GM19099 (cell line): ENCODE results near the gene GALNT4.

ENCODE experiments used
- POLR2A ChIP-seq: IDR thresholded peaks from 3 replicates; pipeline ENCODE4 v1.6.1; 2011; ENCODE audit warnings: low read depth; ENCODE audit not compliant: insufficient read length; ENCODE audit errors: extremely low read depth

Gene GALNT4

DNA sequence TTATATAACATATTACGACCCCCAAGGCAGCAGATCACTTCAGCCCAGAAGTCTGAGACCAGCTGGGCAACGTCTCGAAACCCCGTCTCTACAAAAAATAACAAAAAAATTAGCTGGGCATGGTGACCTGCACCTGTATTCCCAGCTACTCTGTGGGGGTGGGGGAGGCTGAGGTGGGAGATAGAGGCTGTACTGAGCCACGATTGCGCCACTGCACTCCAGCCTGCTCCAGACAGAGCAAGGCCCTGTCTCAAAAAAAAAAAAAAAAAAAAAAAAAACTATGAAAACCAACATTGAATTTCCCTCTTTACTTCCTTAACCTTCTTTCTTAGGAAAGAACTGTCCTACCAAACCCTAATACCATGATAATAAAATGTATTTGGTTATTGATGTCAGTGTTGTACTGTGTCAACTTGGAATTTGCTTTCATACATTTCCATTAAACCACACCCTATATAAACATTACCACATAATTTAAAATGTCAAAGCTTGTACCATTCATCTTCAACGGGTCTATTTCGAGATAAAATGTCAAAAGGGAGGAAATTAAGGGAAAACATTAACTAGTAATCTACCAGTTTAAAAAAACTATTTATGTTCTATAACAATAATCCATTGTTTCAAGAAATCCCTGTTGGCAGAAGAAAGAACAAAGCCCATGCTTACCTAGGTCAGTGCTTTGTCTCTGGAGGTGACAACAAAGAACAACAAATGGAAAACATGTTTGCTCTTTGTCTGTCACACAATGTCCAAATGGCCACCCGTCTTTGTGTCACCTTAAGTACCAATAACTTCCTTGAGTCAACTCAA lies 17.4 kb downstream of the GALNT4 start:
- no peak for TF ChIP-seq POLR2A

DNA sequence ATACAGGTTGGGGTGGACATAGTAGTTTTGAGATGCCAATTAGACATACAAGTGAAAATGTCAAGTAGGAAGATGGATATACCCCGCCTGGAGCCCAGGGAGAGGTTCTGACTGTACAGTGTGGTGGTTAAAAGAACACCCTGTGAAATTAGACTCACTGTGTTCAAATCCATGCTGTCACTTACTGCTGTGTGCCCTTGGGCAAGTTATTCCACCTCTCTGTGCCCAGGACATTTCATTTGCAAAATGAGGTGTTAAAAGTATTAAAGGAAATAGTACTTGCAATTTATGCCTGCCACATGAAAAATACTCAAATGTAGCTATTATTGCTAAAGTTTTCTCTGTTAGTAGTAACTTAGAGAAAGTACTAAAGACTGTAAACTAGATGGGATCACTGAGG lies 18.5 kb downstream of the GALNT4 start:
- TF ChIP-seq POLR2A, result no peak

DNA sequence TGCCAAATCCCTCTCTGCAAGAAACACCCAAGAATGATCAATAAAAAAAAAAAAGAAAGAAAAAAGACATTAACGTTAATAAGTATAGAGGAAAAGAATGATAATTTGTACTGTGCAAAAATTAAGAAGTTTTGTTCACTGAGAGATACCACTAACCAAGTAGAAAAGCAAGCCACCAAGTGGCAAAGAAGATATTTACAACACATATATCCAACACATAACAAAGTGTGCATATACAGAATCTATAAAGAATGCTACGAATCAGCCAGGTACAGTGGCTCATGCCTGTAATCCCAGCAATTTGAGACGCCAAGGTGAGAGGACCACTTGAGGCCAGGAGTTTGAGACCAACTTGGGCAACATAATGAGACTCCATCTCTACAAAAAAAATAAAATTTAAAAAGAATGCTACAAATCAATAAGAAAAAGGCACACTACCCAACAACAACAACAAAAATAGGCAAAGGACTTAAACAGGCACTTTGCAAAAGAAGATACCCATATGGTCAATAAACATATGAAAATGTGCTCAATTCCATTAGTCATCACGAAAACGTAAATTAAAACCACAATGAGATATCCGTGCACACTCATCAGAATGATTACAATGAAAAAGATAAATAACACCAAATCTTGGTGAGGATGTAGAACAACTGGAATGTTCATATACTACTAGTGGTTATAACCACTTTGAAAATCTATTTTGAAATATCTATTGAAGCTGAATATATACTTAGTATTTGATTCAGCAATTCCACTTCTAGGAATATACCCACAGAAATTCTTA lies 19.8 kb downstream of the GALNT4 start:
- no peak for TF ChIP-seq POLR2A

DNA sequence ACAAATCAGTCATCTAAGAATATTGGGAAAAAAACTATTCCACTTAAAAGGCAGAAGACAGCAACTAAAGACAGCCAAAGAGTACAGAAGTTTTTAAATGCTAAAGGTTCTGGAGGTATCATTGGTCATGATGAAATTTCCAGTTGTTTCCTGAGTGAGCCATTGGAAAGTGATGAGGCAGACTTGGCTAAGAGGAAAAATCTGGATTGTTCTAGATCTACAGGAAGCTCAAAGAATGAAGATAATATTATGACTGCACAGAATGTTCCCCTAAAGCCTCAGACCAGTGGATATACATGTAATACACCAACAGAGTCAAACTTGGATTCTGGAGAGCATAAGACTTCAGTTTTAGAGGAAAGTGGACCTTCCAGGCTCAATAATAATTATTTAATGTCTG lies 22.8 kb downstream of the GALNT4 start:
- TF ChIP-seq POLR2A, result no peak

DNA sequence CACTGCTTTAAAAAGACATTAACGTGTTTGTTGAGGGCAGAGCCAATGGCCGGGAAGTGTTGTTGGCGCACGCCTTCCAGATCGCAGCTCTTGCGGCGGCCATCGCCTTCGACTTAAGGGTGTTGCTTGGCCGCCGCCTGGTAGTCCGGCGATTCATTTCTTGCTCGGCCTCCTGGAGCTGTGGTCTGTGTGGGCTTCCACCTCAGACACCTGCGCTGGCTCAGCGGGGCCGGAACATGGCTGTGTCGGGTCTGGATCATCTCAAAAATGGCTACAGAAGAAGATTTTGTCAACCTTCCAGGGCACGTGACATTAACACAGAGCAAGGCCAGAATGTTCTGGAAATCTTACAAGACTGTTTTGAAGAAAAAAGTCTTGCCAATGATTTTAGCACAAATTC lies 24.7 kb downstream of the GALNT4 start:
- TF ChIP-seq POLR2A, result no peak

DNA sequence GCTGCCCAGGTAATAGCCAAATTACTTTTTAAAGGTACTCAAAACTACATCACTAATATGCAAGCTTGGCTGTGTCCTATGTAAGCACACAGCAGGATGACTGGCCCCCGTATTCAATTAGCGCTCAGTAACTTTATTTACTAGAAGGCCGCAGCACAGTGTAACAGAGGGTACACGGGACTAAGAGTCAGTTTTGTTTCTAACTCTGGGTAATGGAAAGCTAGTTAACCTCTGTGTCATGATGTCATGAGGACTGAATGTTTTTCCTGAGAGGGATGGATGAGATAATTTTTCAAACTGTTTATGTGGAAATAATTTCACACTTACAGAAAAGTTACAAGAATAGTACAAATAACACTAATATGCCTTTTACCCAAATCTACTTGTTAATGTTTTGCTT lies 27.1 kb downstream of the GALNT4 start:
- no peak for TF ChIP-seq POLR2A

DNA sequence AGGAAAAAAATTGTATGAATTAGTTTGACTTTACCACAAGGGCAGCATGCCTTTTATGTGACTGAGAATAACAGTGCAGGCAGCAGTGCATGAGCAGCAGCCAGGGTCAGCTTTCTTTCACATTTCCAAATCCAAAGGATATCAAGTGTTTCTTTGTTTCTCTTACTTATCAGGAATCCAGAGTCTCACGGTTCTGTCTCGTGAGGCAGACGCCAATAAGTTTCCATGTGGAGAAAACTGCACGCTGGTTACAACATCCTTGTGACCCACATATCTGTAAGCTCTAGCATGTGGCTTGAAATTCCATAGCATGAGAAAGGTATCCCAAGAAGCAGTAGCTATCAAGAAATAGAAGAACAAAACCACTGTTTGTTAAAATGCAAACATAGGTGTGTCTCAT lies 27.6 kb downstream of the GALNT4 start:
- TF ChIP-seq POLR2A, result no peak

DNA sequence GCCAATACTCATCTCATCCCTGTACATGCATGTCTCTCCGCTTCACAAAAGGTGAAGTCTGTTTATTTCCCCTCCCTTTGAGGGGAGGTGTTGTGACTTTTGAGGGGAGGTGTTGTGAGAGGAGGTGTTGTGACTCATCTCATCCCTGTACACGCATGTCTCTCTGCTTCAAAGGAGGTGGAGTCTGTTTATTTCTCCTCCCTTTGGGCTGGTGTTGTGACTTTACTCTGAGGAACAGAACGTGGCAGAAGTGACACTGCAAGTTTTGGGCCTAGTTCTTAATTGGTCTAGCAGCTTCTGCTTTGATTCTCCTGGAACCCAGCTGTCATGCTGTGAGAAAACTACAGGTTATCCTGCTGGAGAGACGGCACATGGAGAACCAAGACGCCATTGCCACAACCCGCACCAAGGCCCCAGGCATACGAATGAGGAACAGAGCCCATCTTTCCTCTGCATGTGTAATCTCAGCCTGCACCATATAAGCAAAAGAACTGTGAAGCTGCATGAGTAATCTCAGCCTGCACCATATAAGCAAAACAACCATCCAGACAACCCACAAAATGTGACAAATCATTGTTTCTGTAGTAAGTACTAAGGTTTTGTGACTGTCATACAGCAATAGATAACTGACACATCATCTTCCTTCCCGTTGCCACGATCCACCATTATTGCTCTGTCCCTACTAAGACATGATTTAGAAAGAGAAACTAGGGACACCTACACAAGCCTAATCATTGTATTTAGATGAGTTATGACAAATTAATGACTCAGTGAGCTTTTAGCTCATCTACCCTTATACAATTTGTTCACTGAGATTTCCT lies 30.0 kb downstream of the GALNT4 start:
- no peak for TF ChIP-seq POLR2A

DNA sequence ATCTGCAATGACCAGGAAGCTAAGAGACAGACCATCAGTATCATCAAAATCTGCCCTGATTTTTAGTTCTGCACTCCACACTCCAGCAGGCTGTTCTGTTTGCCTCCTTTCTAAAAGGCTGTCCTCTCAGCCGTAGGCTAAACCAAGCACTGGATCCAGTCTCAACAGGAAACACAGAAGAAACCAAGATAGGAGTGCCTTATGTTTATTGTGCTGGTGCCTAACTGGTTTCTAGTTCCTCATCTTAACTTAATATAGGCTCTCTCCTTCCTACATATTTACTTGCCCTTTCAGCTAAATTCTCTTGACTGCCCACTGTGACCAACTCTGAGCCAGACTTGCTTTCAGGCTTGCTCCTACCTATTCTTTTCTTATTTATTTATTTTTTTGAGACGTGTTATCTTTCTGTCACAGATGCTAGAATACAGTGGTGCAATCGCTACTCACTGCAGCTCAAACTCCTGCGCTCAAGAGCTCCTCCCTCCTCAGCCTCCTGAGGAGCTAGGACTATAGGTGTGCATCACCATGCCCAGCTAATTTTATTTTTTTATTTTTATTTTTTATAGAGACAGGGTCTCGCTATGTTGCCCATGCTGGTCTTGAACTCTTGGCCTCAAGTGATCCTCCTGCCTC lies 30.8 kb downstream of the GALNT4 start:
- no peak for TF ChIP-seq POLR2A

DNA sequence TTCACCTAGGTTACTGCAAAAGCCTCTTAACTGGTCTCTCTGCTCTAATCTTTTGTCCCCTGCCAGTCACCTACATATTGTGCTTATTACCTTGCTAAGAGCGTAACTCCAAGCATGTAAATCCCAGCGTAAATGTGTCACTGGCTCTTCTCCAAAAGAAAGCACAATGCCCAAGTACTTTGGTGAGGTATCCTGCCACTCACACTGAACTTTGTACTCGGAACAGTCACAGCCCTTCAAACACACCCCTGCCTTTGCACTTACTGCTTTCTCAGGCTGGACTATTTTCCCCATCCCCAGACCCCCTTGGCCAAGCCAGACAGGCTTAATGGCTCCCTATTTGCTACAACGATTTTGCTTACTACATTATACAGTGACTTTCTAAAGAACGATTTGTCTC lies 31.7 kb downstream of the GALNT4 start:
- TF ChIP-seq POLR2A, result no peak

DNA sequence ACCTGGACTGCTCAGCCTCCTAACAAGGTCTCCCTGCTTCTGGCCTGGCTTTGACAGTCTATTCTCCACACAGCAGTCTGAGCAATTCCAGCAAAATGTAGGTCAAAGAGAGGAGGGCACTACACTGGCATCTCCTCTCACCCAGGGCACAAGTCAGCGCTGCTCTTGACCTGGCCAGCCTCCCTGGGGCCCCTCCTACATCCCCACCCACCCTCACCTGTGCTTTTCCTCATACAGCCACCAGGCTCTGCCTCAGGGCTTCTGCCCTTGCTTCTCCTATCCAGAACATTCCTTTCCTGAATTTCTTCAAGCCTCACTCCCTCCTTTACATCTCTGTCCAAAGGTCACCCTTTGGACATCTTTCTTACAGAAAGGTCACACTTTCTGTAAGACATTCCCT lies 33.7 kb downstream of the GALNT4 start:
- TF ChIP-seq POLR2A, result no peak

DNA sequence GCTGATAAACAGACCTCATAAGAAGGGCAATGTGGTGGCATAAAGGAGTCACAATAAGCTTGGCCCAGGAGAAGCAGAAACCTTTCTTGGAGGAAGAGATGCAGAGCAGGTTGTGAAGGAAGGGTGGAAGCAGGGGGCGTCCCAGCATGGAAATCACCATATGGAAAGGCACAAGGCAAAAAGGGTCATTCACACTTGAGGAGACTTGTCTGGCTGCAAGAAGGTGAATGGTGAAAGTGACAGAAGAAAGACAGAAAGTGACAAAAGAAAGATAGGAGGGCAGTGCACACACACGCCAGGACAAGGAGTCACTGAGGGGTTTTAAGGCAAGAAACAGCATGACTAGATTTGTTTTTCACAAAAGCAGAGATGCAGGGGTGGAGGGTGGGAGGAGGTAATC lies 38.3 kb downstream of the GALNT4 start:
- TF ChIP-seq POLR2A, result no peak

DNA sequence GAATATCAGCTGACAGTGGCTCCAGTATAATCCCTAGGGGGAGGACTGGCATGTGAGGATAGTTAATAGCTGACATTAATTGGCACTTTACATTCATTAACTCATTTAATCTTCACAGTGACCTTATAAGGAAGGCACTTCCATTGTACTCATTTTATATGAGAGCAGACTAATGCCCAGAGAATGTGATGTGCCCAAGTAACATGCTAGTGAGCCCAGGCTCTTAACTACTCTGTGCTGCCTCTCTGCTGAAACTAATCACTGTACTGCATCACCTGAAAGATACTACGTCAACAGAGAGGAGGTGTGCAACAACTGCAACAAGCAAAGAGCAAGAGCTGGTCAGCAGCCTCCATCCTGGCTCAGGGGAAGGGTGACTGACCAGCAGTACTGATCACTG lies 40.1 kb downstream of the GALNT4 start:
- TF ChIP-seq POLR2A, result no peak

DNA sequence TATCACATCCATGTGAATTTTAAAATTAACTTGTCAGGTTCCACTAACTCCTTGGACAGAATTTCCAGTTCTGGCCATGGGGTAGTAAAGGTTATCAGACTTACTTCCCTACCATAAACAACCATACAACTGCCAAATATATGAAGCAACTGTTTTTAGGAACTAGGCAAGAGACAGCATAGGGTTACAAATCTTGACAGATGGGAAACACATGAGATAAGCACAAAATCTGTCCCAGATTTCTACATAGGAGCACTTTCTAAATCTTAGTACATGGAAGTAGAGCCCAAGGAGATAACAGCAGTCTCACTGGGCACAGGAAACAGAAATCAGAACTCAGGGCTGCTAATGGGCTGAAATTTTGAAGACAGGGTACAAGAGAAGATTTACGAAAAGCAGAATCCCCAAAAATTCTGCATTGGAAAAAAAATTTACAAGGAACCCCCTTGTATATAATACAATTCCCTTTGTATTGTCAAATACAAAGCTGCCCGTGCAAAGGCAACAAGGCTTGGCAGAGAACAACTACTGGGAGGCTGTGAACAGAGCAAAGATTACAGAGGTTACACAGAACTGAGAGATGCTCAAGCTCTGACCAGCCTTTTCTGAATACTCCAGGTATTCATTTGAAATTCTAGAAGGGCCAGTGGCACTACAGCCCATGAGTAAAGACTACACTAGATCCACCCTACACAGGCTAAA lies 43.2 kb downstream of the GALNT4 start:
- no peak for TF ChIP-seq POLR2A
